HTERT RPE-1 (cell line): Measurements from ENCODE around the gene CRHR2.

Experiments used
- in situ Hi-C: fragments of 300-500 bp; cut with MboI; formaldehyde crosslinking; loops from 4 replicates; pipeline ENCODE4 v1.14.3; 2020; ENCODE audit warnings: low sequenced_read_pairs

Gene CRHR2

GRCh38 chr7:30633223-30633622 lies 49.0 kb downstream of the CRHR2 start:
- in situ Hi-C loops, result no loop called here

GRCh38 chr7:30630986-30631385 lies 51.3 kb downstream of the CRHR2 start:
- in situ Hi-C loops, result no loop called here

GRCh38 chr7:30627026-30627425 lies 55.2 kb downstream of the CRHR2 start:
- in situ Hi-C loops, result no loop called here

- in situ Hi-C loops, result no loop called here
These were observed 57.0 kb downstream of the CRHR2 start for GRCh38 chr7:30625283-30625682.

GRCh38 chr7:30618961-30619360 lies 63.3 kb downstream of the CRHR2 start:
- in situ Hi-C loops, result no loop called here

- in situ Hi-C loops, result no loop called here
These were observed 64.1 kb downstream of the CRHR2 start for GRCh38 chr7:30618080-30618676.

- in situ Hi-C loops, result no loop called here
These were observed 64.9 kb downstream of the CRHR2 start for GRCh38 chr7:30617359-30617758.

- in situ Hi-C loops, result no loop called here
These were observed 65.9 kb downstream of the CRHR2 start for GRCh38 chr7:30616318-30616717.

- in situ Hi-C loops, result no loop called here
These were observed 68.6 kb downstream of the CRHR2 start for GRCh38 chr7:30613366-30614325.

GRCh38 chr7:30612658-30613265 lies 69.5 kb downstream of the CRHR2 start:
- in situ Hi-C loops, result no loop called here

- in situ Hi-C loops, result no loop called here
These were observed 76.4 kb downstream of the CRHR2 start for GRCh38 chr7:30605832-30606231.

- in situ Hi-C loops, result no loop called here
These were observed 77.4 kb downstream of the CRHR2 start for GRCh38 chr7:30604901-30605300.
